SK-N-MC (cell line): ENCODE results near the gene PLEKHJ1.

Experiments
- DNase-seq: peaks from one replicate; pipeline ENCODE4 v3.0.0-alpha.2; 2011; ENCODE audit warnings: low read depth, low spot score
- H3K27ac ChIP-seq: fragments of 200-600 bp; sonication (generic); 2 replicates; pipeline ENCODE4 v1.5.1; 2016; ENCODE audit warnings: mixed run types
- H3K36me3 ChIP-seq: fragments of 200-600 bp; sonication (generic); 2 replicates; pipeline ENCODE4 v1.6.1; 2017; ENCODE audit warnings: antibody characterized with exemption, low read length, mixed read lengths; ENCODE audit not compliant: insufficient read depth
- H3K4me3 ChIP-seq: fragments of 200-600 bp; sonication (generic); 2 replicates; pipeline ENCODE4 v1.5.1; 2016
- H3K9ac ChIP-seq: fragments of 200-600 bp; sonication (generic); 2 replicates; pipeline ENCODE4 v1.8.0; 2017; ENCODE audit warnings: mixed run types, mixed read lengths; ENCODE audit not compliant: insufficient read length
- H3K9me3 ChIP-seq: fragments of 200-600 bp; sonication (generic); 2 replicates; pipeline ENCODE4 v1.6.1; 2017; ENCODE audit warnings: low read depth, mild to moderate bottlenecking, antibody characterized with exemption, low read length, moderate library complexity, mixed read lengths
- EZH2 ChIP-seq: fragments of 200-600 bp; sonication (generic); IDR thresholded peaks from one replicate; pipeline ENCODE4 v1.6.1; 2017; ENCODE audit warnings: antibody characterized with exemption
- FOXP2 ChIP-seq: optimal IDR thresholded peaks from 2 replicates; pipeline ENCODE3; 2011; ENCODE audit warnings: mild to moderate bottlenecking, moderate library complexity; ENCODE audit not compliant: insufficient read depth; ENCODE audit errors: extremely low read length, control extremely low read depth
- POLR2AphosphoS5 ChIP-seq: IDR thresholded peaks from 2 replicates; pipeline ENCODE4 v1.6.1; 2012; ENCODE audit warnings: mild to moderate bottlenecking, low read depth, low read length, borderline replicate concordance

PLEKHJ1 gene

DNA sequence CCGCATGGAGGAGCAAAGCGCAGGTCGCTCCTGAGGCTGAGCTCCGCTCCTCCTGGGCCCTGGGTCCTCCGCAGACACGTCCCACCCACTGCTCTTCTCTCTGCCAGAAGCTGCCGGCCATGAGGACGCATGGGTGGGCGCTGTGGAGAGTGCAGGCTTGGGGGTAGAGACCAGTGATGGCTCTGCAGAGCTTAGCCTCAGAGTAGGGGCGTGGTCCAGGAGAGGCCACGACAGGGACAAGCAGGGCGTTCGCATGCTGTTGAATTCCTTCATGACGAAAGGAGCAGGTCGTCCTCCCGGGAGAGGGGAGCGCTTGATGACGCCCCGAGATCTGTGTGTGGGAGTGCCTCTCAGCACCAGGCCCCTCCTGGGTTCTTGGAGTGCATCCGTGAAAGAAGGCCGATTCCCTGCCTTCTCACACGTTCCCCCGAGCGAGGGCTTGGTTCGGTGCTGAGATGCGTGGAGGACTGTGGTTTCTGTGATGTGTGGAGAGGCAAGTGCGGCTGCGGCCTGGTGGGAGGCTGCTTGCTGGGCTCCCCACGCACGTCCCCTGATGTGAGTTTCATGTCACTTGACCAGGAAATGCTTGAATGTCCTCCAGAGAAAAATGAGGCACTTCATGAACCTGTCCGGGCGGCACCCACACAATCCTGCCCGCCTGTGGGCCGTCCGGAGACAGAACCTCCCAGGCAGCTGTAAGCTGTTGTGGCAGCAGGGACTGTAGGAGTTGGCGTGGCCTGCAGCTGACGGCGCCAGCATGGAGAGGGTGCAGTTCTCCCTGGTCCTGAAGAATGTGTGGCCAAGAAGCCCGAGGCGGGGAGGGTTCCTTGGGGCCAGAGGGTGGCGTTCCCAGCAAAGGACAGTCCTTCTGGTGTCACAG lies 5.0 kb upstream of the PLEKHJ1 start:
- TF ChIP-seq POLR2AphosphoS5 (no peak; the same call in 1 of the 2 replicates), FOXP2 (no peak), EZH2 (no peak)
- no peak for DNase-seq
- H3K27ac ChIP-seq = no peak overlapping the region
- H3K9me3 ChIP-seq = no peaks in the 10 kb centered on the region
- peaks cover 62% of the 10 kb centered on the region for H3K36me3 ChIP-seq
- H3K9ac ChIP-seq = peak overlapping the region; percentile 45
- H3K4me3 ChIP-seq = no peak overlapping the region

DNA sequence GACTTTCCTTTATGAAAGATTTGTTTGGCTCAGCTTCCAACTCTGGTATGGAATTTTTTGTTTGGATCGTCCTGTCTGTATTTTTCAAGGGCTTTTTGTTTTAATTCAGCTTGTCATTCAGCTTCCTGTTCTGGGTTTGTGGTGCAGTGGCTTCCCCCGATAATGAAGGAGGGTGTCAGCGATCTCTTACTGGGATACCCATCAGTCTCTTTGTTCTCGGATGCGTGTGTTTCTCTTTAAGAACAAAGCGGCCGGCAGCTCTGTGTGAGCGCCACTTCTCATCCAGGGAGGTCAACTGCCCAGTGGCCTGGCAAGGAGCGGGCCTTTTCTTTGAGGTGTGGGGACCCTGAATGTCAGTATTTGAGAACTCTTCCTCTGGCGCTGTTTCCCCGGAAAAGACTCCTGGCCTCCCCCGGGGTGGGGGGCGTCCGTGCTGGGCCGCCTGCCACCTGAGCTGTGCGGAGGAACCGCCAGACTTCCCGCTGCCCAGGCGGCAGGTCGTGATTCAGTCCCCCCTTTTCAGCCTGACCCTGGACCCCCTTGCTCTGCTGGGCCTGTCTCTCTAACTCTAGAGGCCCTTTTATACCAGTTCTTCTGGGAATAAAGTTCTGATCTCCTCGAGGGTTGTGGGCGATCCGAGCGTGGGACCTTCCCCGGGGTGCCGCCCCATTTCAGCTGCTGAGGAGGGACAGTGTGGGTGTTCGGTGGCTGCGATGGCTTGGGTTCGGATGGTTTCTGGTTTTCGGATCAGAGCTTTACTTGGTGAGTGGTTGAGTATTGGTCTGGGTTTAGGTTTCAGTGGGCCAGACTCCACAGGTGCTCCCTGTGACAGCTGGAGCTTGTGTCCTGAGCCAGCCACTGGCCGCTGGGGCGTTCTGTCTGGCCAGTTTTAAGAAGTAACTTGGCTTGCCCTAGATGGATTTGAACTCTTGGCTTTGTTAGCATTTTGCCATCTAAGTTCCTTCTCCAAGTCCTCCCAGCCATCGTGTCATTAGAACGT lies 3.9 kb upstream of the PLEKHJ1 start:
- Histone ChIP-seq H3K4me3 (peak overlapping the region; percentile 91), H3K27ac (peak overlapping the region; percentile 22; the same call in 1 of the 2 replicates), H3K36me3 (peaks cover 51% of the 10 kb centered on the region), H3K9ac (peak overlapping the region; percentile 95), H3K9me3 (no peaks in the 10 kb centered on the region)
- DNase-seq = no peak
- no peak for TF ChIP-seq POLR2AphosphoS5

DNA sequence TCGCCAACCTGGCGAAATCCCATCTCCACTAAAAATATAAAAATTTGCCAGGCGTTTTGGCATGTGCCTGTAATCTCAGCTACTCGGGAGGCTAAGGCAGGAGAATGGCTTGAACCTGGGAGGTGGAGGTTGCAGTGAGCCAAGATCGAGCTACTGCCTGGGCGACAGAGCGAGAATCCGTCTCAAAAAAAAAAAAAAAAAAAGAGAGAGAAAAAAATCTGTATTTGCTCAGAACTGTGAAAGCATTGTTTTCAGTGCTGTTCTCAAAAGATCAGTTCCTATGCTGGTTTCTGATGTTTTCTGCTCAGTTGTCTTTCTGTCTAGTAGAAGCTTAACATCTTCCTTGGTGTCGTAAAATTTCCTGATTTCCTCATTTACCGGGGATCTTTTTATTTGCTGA lies 3.0 kb upstream of the PLEKHJ1 start:
- Histone ChIP-seq H3K9me3 (no peaks in the 10 kb centered on the region), H3K36me3 (peaks cover 42% of the 10 kb centered on the region), H3K4me3 (peak overlapping the region; percentile 91), H3K9ac (peak overlapping the region; percentile 95), H3K27ac (peak overlapping the region; percentile 22; the same call in 1 of the 2 replicates)
- no peak for DNase-seq
- TF ChIP-seq EZH2 (no peak), FOXP2 (no peak), POLR2AphosphoS5 (no peak)

DNA sequence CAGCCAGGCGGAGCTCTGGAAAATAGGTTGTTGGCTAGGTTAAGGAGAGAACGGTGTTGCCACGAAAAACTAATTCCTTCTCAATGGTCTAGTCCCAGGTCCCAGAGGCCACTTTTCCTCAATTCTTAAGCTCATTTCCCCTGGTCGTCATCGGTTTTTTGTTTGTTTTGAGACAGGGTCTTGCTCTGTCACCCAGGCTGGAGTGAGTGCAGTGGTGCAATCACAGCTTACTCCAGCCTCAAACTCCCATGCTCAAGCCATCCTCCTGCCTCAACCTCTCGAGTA lies 1.7 kb upstream of the PLEKHJ1 start:
- no peak overlapping the region for H3K27ac ChIP-seq
- peak overlapping the region; percentile 95 for H3K9ac ChIP-seq
- no peaks in the 10 kb centered on the region for H3K9me3 ChIP-seq
- peaks cover 32% of the 10 kb centered on the region for H3K36me3 ChIP-seq
- DNase-seq = no peak
- H3K4me3 ChIP-seq = peak overlapping the region; percentile 91
- no peak for TF ChIP-seq FOXP2
- no peak for TF ChIP-seq POLR2AphosphoS5
- TF ChIP-seq EZH2 = no peak

DNA sequence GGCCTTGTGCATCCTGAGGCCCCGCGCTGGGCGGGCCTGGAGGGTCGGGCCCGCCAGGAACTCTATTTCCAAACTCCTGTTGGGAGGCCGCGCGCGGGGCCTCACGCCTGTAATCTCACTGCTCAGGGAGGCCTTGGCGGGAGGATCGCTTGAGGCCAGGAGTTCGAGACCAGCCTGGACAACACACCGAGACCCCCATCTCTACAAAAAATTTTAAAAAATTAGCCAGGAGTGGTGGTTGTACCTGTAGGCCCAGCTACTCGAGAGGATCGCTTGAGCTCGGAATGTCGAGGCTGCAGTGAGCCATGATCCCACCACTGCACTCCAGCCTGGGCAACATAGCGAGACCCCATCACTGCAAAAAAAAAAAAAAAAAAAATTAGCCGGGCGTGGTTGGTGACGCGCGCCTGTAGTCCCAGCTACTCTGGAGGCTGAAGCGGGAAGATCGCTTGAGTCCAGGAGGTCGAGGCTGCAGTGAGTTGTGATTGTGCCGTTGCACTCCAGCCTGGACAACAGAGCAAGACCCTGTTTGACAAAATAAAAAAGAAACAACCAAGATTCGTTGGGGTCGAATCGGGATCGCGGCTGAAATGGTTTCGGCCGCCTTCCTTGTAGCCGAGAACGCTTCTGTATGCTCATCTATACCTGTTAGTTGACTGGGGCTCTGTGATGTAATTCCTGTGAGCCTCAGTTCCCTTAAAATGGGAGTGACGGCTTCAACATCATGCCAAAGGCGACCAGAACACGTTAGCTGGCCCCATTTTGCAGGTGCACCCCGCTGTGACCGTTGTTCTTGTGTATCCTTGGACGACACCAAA lies 1.1 kb upstream of the PLEKHJ1 start:
- H3K36me3 ChIP-seq = peaks cover 29% of the 10 kb centered on the region
- peak overlapping the region; percentile 95 for H3K9ac ChIP-seq
- H3K27ac ChIP-seq = peak overlapping the region; percentile 88
- DNase-seq = no peak
- no peaks in the 10 kb centered on the region for H3K9me3 ChIP-seq
- peak overlapping the region; percentile 91 for H3K4me3 ChIP-seq
- no peak for TF ChIP-seq EZH2
- TF ChIP-seq POLR2AphosphoS5 = no peak
- TF ChIP-seq FOXP2 = no peak

DNA sequence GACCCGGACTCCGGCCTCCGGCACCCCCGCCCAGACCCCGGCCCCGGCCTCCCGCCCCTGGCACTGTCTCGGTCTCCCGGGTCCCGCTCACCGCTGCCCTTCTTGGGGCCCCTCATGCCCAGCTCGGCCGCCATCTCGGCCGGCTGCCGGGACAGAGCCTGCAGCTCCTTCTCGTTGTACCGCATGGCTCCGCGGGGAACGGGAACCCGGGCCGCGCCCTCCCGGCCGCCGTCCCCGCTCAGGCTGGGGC lies 140 bp downstream of the PLEKHJ1 start:
- TF ChIP-seq EZH2 (no peak), POLR2AphosphoS5 (peak; percentile 58)
- no peaks in the 10 kb centered on the region for H3K9me3 ChIP-seq
- peak overlapping the region; percentile 50; the same call in 1 of the 2 replicates for H3K27ac ChIP-seq
- no peak for DNase-seq
- H3K36me3 ChIP-seq = peaks cover 29% of the 10 kb centered on the region
- H3K9ac ChIP-seq = peak overlapping the region; percentile 94
- peak overlapping the region; percentile 91 for H3K4me3 ChIP-seq

DNA sequence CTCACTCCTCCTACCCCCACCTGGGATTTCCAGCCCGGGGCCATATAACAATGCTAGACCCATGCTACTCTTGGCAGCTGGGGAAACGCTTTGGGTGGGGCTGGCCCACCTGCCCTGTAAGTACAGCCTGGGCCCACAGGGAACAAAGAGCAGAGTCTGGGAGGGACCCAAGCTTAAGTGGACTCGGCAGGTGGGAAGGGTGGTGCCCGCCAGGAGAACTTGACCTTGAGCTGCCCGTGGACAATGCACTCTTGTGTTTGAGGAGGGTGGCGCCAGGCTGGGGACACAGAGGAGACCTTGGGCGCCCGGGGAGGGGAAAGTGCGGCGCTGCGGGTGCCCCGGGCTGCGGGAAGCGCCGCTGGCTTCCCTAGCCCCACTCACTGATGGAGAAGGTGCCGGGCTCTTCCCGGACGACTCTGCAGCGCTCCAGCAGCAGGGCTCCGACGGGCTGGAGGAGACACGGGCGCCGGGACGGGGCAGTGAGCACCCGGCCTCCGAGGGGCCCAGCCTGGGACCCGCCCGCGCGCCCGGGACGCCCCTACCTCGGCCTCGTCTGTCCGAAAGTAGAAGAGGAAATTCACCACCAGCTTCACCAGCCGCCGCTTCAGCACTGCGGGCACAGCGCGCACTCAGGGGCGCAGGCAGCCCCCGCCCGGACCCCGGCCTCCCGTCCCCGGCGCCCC lies 607 bp downstream of the PLEKHJ1 start:
- Histone ChIP-seq H3K9ac (peak overlapping the region; percentile 94), H3K4me3 (peak overlapping the region; percentile 91), H3K9me3 (no peaks in the 10 kb centered on the region), H3K27ac (peak overlapping the region; percentile 50; the same call in 1 of the 2 replicates), H3K36me3 (peaks cover 25% of the 10 kb centered on the region)
- TF ChIP-seq FOXP2 (no peak), POLR2AphosphoS5 (no peak), EZH2 (no peak)
- no peak for DNase-seq

DNA sequence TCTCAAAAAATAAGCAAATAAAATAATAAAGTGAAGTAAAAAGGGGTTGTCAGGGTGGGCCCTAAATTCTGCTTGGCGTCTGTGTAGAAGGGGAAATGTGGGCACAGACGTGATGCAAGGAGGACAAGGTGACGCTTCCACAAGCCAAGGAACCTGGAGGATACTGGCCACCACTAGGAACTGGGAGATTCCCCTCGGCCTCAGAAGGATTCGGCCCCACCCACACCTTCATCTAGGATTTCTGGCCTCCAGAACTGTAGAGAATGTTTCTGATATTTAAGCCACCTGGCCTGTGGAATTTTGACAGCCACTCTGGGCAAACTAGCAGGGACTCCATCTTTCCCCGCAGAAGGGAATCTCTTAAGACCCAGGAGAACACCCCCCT lies 1.1 kb downstream of the PLEKHJ1 start:
- Histone ChIP-seq H3K27ac (no peak overlapping the region), H3K4me3 (peak overlapping the region; percentile 91), H3K9me3 (no peaks in the 10 kb centered on the region)

More for the DNA sequence above, 1.1 kb downstream of the PLEKHJ1 start:
- H3K9ac ChIP-seq = peak overlapping the region; percentile 94
- H3K36me3 ChIP-seq = peaks cover 26% of the 10 kb centered on the region
- no peak for DNase-seq
- TF ChIP-seq POLR2AphosphoS5 = no peak
- no peak for TF ChIP-seq EZH2
- TF ChIP-seq FOXP2 = no peak
